HCT116 (cell line): Measurements from ENCODE around the gene SEC62. TPM values are rescaled to one million over a fixed set of nuclear protein-coding genes. Genes with fewer than 3 reads are reported as not detected.

Experiments
- ATAC-seq: fragments of 200-7000 bp; cut with Tn5 transposase; 2 replicates; pipeline ENCODE4 v1.9.1; 2020; ENCODE audit warnings: mild to moderate bottlenecking, moderate library complexity
- BruUV-seq: library from RNA; stranded (reverse); fragments of 400-500 nt; replicated peaks from 2 replicates; lab custom pipeline; 2021; lab: Mats Ljungman, UMichigan
- CTCF ChIA-PET: fragments of 300-600 bp; sonication (Branson Sonifier 250); formaldehyde crosslinking; loops from one replicate; lab custom pipeline; 2021; ENCODE audit warnings: antibody characterized with exemption; lab: Charles Lee
- POLR2A ChIA-PET: fragments of 300-600, 350-600 bp; sonication (Branson Sonifier 250); formaldehyde crosslinking; loops from one replicate; lab custom pipeline; 2021; ENCODE audit warnings: antibody characterized with exemption; lab: Charles Lee
- RAD21 ChIA-PET, 2 experiments: fragments of 300-600 bp; sonication (Branson Sonifier 250); formaldehyde crosslinking; loops; one replicate each; lab custom pipeline; 2023; ENCODE audit warnings: low total read pairs in 2 of 2; ENCODE audit not compliant: uncharacterized antibody in 2 of 2, unreplicated experiment in 2 of 2, low non-redundant PET in 1 of 2; lab: Charles Lee
- DNase-seq: peaks from one replicate; pipeline ENCODE4 v3.0.0-alpha.2; 2010; ENCODE audit warnings: low read depth, low spot score
- H2AFZ ChIP-seq: fragments of 200-600 bp; shearing (Covaris generic), sonication (generic); 2 replicates; pipeline ENCODE4 v1.6.1; 2017; ENCODE audit warnings: low read depth, mixed run types, mixed read lengths, antibody characterized with exemption, low read length; ENCODE audit not compliant: poor library complexity, severe bottlenecking
- H3K27ac ChIP-seq: 2 replicates; pipeline ENCODE4 v1.5.1; 2012; ENCODE audit warnings: low read depth, low read length
- H3K27me3 ChIP-seq: fragments of 200-600 bp; sonication (generic); 2 replicates; pipeline ENCODE4 v1.6.1; 2016; ENCODE audit warnings: mixed run types, low read length, mixed read lengths; ENCODE audit not compliant: insufficient read depth
- H3K36me3 ChIP-seq, 2 experiments: fragments of 200-500 bp in 1 of 2; fragments of 200-600 bp in 1 of 2; sonication (Bioruptor generic) in 1 of 2; sonication (generic) in 1 of 2; 2 replicates each; pipeline versions ENCODE4 v1.5.1 to v1.6.1; 2014 to 2016; ENCODE audit warnings: low read length in 2 of 2, inconsistent platforms in 1 of 2, mixed read lengths in 1 of 2, mixed run types in 1 of 2; ENCODE audit not compliant: insufficient read depth in 2 of 2, control insufficient read depth in 1 of 2
- H3K4me1 ChIP-seq, 2 experiments: fragments of 200-600 bp in 1 of 2; sonication (generic) in 1 of 2; 2 replicates each; pipeline versions ENCODE4 v1.5.1 to v1.6.1; 2012 to 2017; ENCODE audit warnings: low read length in 2 of 2, inconsistent platforms in 1 of 2, mild to moderate bottlenecking in 1 of 2, mixed read lengths in 1 of 2, mixed run types in 1 of 2, moderate library complexity in 1 of 2; ENCODE audit not compliant: insufficient read depth in 2 of 2, control insufficient read depth in 1 of 2
- H3K4me2 ChIP-seq: fragments of 200-600 bp; sonication (generic); 2 replicates; pipeline ENCODE4 v1.6.1; 2017; ENCODE audit warnings: mixed run types, low read length, mixed read lengths
- H3K4me3 ChIP-seq, 2 experiments: fragments of 200-600 bp in 1 of 2; sonication (generic) in 1 of 2; replicated peaks in 1 of 2; 2 replicates each; pipeline ENCODE4 v1.5.1; 2011 to 2016; ENCODE audit warnings: low read length in 2 of 2, control low read depth in 1 of 2, low read depth in 1 of 2, mild to moderate bottlenecking in 1 of 2, mixed read lengths in 1 of 2, mixed run types in 1 of 2
- H3K79me2 ChIP-seq: fragments of 200-600 bp; sonication (generic); 2 replicates; pipeline ENCODE4 v1.6.1; 2017; ENCODE audit warnings: mild to moderate bottlenecking, mixed run types, low read length, moderate library complexity, mixed read lengths; ENCODE audit not compliant: insufficient read depth
- H3K9ac ChIP-seq: fragments of 200-600 bp; sonication (generic); 2 replicates; pipeline ENCODE4 v1.6.1; 2016; ENCODE audit warnings: low read length, mixed read lengths
- H3K9me2 ChIP-seq: fragments of 200-600 bp; sonication (generic), shearing (Covaris generic); 2 replicates; pipeline ENCODE4 v1.6.1; 2017; ENCODE audit warnings: mixed run types, mild to moderate bottlenecking, moderate library complexity; ENCODE audit not compliant: insufficient read depth
- H3K9me3 ChIP-seq, 2 experiments: fragments of 200-500 bp in 1 of 2; fragments of 200-600 bp in 1 of 2; sonication (Bioruptor generic) in 1 of 2; sonication (generic) in 1 of 2; 2 replicates each; pipeline ENCODE4 v1.6.1; 2014 to 2017; ENCODE audit warnings: low read length in 2 of 2, mixed read lengths in 2 of 2, inconsistent platforms in 1 of 2, low read depth in 1 of 2, mild to moderate bottlenecking in 1 of 2, mixed run types in 1 of 2, moderate library complexity in 1 of 2; ENCODE audit not compliant: control insufficient read depth in 1 of 2, insufficient read depth in 1 of 2
- H4K20me1 ChIP-seq: fragments of 200-600 bp; sonication (generic), shearing (Covaris generic); 2 replicates; pipeline ENCODE4 v1.6.1; 2017; ENCODE audit warnings: mixed run types, mild to moderate bottlenecking, moderate library complexity; ENCODE audit not compliant: insufficient read depth
- CBX3 ChIP-seq: IDR thresholded peaks from 2 replicates; pipeline ENCODE4 v1.6.1; 2012; ENCODE audit warnings: low read depth
- CEBPB ChIP-seq: IDR thresholded peaks from 2 replicates; pipeline ENCODE4 v1.6.1; 2012; ENCODE audit warnings: low read depth
- EGR1 ChIP-seq: IDR thresholded peaks from 2 replicates; pipeline ENCODE4 v1.6.1; 2012; ENCODE audit warnings: low read depth
- FOSL1 ChIP-seq: IDR thresholded peaks from 2 replicates; pipeline ENCODE4 v1.6.1; 2012; ENCODE audit warnings: low read depth
- SIN3A ChIP-seq: IDR thresholded peaks from 2 replicates; pipeline ENCODE4 v1.6.1; 2012; ENCODE audit warnings: low read depth
- SP1 ChIP-seq: IDR thresholded peaks from 2 replicates; pipeline ENCODE4 v1.6.1; 2012; ENCODE audit warnings: low read depth
- TCF7L2 ChIP-seq: IDR thresholded peaks from 2 replicates; pipeline ENCODE4 v1.7.0; 2011; ENCODE audit warnings: borderline replicate concordance, inconsistent platforms; ENCODE audit not compliant: insufficient read depth, insufficient read length; ENCODE audit errors: extremely low read depth
- YY1 ChIP-seq: IDR thresholded peaks from 2 replicates; pipeline ENCODE4 v1.6.1; 2011; ENCODE audit warnings: low read length, low read depth, moderate library complexity, mild to moderate bottlenecking; ENCODE audit not compliant: insufficient replicate concordance; ENCODE audit errors: extremely low read depth
- ZFX ChIP-seq: fragments of 450-650 bp; IDR thresholded peaks from 2 replicates; pipeline ENCODE4 v1.6.1; 2017
- ZNF274 ChIP-seq: fragments of 200-500 bp; sonication (Bioruptor generic); IDR thresholded peaks from 2 replicates; pipeline ENCODE4 v1.6.1; 2014; ENCODE audit warnings: mild to moderate bottlenecking, low read depth, low read length, inconsistent platforms
- intact Hi-C: fragments of 100-400 bp; cut with micrococcal nuclease; formaldehyde crosslinking; loops from 2 replicates; pipeline ENCODE4 v1.10.0; 2022
- total RNA-seq: library from RNA; stranded (reverse); gene quantifications from one replicate; pipeline ENCODE4 v1.2.1, GENCODE V29; 2021; ENCODE audit not compliant: unreplicated experiment
- TF ChIP-seq, protein P1 (sequence below), 3 experiments: fragments of 200-600 bp in 1 of 3; sonication (generic) in 1 of 3; IDR thresholded peaks in 2 of 3; conservative IDR thresholded peaks in 1 of 3; 2 replicates each; pipeline ENCODE4 v1.5.1; 2012 to 2017; ENCODE audit warnings: low read depth in 2 of 3, low read length in 2 of 3, antibody characterized with exemption in 1 of 3, borderline replicate concordance in 1 of 3, control low read depth in 1 of 3, mild to moderate bottlenecking in 1 of 3, mixed read lengths in 1 of 3, mixed run types in 1 of 3, moderate library complexity in 1 of 3; ENCODE audit not compliant: insufficient read depth in 1 of 3
- TF ChIP-seq, protein P2 (sequence below): IDR thresholded peaks from 2 replicates; pipeline ENCODE4 v1.6.1; 2012
- TF ChIP-seq, protein P3 (sequence below): IDR thresholded peaks from 2 replicates; pipeline ENCODE4 v1.6.1; 2012; ENCODE audit warnings: low read depth

Gene SEC62
- total RNA-seq, 1 experiment from 2014 or later: 55.4 TPM

DNA sequence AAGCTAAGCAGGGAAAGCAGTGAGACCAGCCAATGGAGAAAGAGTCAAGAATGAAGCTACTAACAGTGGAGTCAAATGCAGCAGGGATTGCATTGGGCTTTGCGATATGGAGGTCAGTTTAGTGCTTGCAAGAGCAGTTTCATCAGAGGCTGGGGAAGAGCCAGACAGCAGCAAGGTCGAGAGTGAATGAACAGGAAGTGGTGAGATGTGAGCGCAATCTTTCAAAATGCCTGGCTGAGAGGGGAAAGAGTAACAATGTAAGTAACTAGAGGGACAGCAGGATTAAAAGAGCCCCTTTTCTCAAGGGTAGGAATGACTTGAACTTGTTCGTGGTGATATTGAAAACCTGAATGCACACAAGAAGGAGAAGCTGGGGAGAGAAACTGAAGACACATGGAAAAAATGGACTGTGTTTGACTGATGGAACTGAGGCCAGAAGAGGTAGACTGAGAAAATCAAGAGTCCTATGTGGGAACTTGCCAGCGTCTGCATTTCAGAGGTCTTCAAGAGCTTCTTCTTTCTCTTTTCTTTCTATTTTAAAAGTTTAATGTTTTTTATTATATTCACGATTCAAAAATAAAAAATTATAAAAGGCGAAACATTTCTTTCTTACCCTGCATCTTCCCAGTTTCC is 40.5 kb downstream of the SEC62 start:
- Histone ChIP-seq H3K27ac (no peak overlapping the region), H3K4me3 (no peak overlapping the region), H3K9me2 (no peaks in the 10 kb centered on the region), H3K79me2 (no peaks in the 10 kb centered on the region), H3K4me1 (no peaks in the 10 kb centered on the region), H4K20me1 (no peaks in the 10 kb centered on the region), H3K9ac (no peak overlapping the region), H3K9me3 (no peaks in the 10 kb centered on the region), H2AFZ (no peak overlapping the region), H3K27me3 (no peaks in the 10 kb centered on the region), H3K4me2 (no peak overlapping the region), H3K36me3 (no peaks in the 10 kb centered on the region)
- ChIA-PET CTCF (no interaction called here), POLR2A (no interaction called here), RAD21 (no interaction called here)
- intact Hi-C loops: no loop called here
- TF ChIP-seq ZNF274 (no peak), CBX3 (no peak), SP1 (no peak), EGR1 (no peak), TCF7L2 (no peak)
- TF ChIP-seq, protein P1, sequence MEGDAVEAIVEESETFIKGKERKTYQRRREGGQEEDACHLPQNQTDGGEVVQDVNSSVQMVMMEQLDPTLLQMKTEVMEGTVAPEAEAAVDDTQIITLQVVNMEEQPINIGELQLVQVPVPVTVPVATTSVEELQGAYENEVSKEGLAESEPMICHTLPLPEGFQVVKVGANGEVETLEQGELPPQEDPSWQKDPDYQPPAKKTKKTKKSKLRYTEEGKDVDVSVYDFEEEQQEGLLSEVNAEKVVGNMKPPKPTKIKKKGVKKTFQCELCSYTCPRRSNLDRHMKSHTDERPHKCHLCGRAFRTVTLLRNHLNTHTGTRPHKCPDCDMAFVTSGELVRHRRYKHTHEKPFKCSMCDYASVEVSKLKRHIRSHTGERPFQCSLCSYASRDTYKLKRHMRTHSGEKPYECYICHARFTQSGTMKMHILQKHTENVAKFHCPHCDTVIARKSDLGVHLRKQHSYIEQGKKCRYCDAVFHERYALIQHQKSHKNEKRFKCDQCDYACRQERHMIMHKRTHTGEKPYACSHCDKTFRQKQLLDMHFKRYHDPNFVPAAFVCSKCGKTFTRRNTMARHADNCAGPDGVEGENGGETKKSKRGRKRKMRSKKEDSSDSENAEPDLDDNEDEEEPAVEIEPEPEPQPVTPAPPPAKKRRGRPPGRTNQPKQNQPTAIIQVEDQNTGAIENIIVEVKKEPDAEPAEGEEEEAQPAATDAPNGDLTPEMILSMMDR (IDR thresholded peaks at IDR 0.05 in 2 of 3, conservative IDR thresholded peaks at IDR 0.05 in 1 of 3; ENCODE audit: borderline replicate concordance in 1 of 3, insufficient read depth in 1 of 3, low read depth in 2 of 3, low read length in 2 of 3): no peak
- BruUV-seq: no TSS peak
- no peak for DNase-seq
- ATAC-seq: no peak

DNA sequence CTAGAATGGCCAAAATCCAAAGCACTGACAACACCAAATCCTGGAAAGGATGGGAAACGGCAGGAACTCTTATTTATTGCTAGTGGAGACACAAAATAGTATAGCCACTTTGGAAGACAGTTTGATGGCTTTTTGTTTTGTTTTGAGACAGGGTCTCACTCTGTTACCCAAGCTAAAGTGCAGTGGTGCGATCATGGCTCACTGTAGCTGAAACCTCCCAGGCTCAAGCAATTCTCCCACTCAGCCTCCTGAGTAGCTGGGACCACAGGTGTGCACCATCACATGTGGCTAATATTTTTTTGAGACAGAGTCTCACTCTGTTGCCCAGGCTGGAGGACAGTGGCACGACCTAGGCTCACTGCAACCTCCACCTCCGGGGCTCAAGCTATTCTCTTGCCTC is 43.9 kb downstream of the SEC62 start:
- POLR2A ChIA-PET: no interaction called here
- intact Hi-C loops: no loop called here
- Histone ChIP-seq H3K9me2 (no peaks in the 10 kb centered on the region), H3K36me3 (no peaks in the 10 kb centered on the region), H2AFZ (no peak overlapping the region), H3K9ac (no peak overlapping the region), H3K27ac (no peak overlapping the region), H3K4me3 (no peak overlapping the region), H3K9me3 (no peaks in the 10 kb centered on the region), H3K4me2 (no peak overlapping the region), H3K79me2 (no peaks in the 10 kb centered on the region), H4K20me1 (no peaks in the 10 kb centered on the region), H3K4me1 (no peaks in the 10 kb centered on the region), H3K27me3 (no peaks in the 10 kb centered on the region)
- no TSS peak for BruUV-seq
- ATAC-seq: no peak
- DNase-seq: no peak
- RAD21 ChIA-PET: no interaction called here
- CTCF ChIA-PET: no interaction called here
- TF ChIP-seq SIN3A (no peak), FOSL1 (no peak), EGR1 (no peak), YY1 (no peak), SP1 (no peak), TCF7L2 (no peak), CEBPB (no peak), ZFX (no peak)
- TF ChIP-seq, protein P2, sequence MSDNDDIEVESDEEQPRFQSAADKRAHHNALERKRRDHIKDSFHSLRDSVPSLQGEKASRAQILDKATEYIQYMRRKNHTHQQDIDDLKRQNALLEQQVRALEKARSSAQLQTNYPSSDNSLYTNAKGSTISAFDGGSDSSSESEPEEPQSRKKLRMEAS: no peak
- TF ChIP-seq, protein P3, sequence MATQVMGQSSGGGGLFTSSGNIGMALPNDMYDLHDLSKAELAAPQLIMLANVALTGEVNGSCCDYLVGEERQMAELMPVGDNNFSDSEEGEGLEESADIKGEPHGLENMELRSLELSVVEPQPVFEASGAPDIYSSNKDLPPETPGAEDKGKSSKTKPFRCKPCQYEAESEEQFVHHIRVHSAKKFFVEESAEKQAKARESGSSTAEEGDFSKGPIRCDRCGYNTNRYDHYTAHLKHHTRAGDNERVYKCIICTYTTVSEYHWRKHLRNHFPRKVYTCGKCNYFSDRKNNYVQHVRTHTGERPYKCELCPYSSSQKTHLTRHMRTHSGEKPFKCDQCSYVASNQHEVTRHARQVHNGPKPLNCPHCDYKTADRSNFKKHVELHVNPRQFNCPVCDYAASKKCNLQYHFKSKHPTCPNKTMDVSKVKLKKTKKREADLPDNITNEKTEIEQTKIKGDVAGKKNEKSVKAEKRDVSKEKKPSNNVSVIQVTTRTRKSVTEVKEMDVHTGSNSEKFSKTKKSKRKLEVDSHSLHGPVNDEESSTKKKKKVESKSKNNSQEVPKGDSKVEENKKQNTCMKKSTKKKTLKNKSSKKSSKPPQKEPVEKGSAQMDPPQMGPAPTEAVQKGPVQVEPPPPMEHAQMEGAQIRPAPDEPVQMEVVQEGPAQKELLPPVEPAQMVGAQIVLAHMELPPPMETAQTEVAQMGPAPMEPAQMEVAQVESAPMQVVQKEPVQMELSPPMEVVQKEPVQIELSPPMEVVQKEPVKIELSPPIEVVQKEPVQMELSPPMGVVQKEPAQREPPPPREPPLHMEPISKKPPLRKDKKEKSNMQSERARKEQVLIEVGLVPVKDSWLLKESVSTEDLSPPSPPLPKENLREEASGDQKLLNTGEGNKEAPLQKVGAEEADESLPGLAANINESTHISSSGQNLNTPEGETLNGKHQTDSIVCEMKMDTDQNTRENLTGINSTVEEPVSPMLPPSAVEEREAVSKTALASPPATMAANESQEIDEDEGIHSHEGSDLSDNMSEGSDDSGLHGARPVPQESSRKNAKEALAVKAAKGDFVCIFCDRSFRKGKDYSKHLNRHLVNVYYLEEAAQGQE: no peak
